Neural cell (in vitro differentiated cells): ENCODE data around the gene RANBP10. TPM values are rescaled to one million over a fixed set of nuclear protein-coding genes. Genes with fewer than 3 reads are reported as not detected.

Experiments used
- H2AFZ ChIP-seq: fragments of 200-600, 300-800 bp; sonication (generic), shearing (Covaris generic); 2 replicates; pipeline ENCODE4 v1.6.0; 2014; ENCODE audit warnings: low read depth, mild to moderate bottlenecking, antibody characterized with exemption, low read length, moderate library complexity
- H3F3A ChIP-seq: fragments of 200-600 bp; shearing (Covaris generic); 2 replicates; pipeline ENCODE4 v1.6.1; 2016; ENCODE audit warnings: mild to moderate bottlenecking, moderate library complexity, mixed read lengths, antibody characterized with exemption, low read length; ENCODE audit not compliant: insufficient read depth, poor library complexity, severe bottlenecking
- H3K27ac ChIP-seq: fragments of 200-600, 300-800 bp; sonication (generic), shearing (Covaris generic); 2 replicates; pipeline ENCODE4 v1.5.1; 2014; ENCODE audit warnings: mild to moderate bottlenecking, low read length, moderate library complexity
- H3K27me3 ChIP-seq: fragments of 300-800, 200-600 bp; sonication (generic), shearing (Covaris generic); 2 replicates; pipeline ENCODE4 v1.6.0; 2014; ENCODE audit warnings: mild to moderate bottlenecking, low read depth, low read length, moderate library complexity; ENCODE audit not compliant: insufficient read depth
- H3K36me3 ChIP-seq: fragments of 300-800, 200-600 bp; sonication (generic), shearing (Covaris generic); 2 replicates; pipeline ENCODE4 v1.5.1; 2014; ENCODE audit warnings: mild to moderate bottlenecking, antibody characterized with exemption, low read length, moderate library complexity; ENCODE audit not compliant: insufficient read depth
- H3K4me2 ChIP-seq: fragments of 300-800, 200-600 bp; sonication (generic), shearing (Covaris generic); 2 replicates; pipeline ENCODE4 v1.6.0; 2014; ENCODE audit warnings: mild to moderate bottlenecking, low read length
- H3K4me3 ChIP-seq: fragments of 300-800, 200-600 bp; sonication (generic), shearing (Covaris generic); 2 replicates; pipeline ENCODE4 v1.5.1; 2014; ENCODE audit warnings: mild to moderate bottlenecking, low read length, moderate library complexity
- H3K79me2 ChIP-seq: fragments of 200-600 bp; shearing (Covaris generic); replicated peaks from 2 replicates; pipeline ENCODE4 v1.6.0; 2014; ENCODE audit warnings: mild to moderate bottlenecking, low read length, moderate library complexity; ENCODE audit not compliant: insufficient read depth
- H3K9ac ChIP-seq: fragments of 300-800, 200-600 bp; sonication (generic), shearing (Covaris generic); 2 replicates; pipeline ENCODE4 v1.6.1; 2016; ENCODE audit warnings: mild to moderate bottlenecking, low read length, mixed read lengths
- H3K9me2 ChIP-seq: fragments of 200-600 bp; shearing (Covaris generic); 2 replicates; pipeline ENCODE4 v1.6.1; 2016; ENCODE audit warnings: mild to moderate bottlenecking, low read length, mixed read lengths; ENCODE audit not compliant: insufficient read depth
- H3K9me3 ChIP-seq: fragments of 200-600, 300-800 bp; sonication (generic), shearing (Covaris generic); 2 replicates; pipeline ENCODE4 v1.6.1; 2016; ENCODE audit warnings: mild to moderate bottlenecking, mixed run types, low read length, moderate library complexity, mixed read lengths
- H4K20me1 ChIP-seq: fragments of 200-600 bp; shearing (Covaris generic); 2 replicates; pipeline ENCODE4 v1.6.1; 2016; ENCODE audit warnings: mild to moderate bottlenecking, mixed run types; ENCODE audit not compliant: insufficient read depth
- EP300 ChIP-seq: fragments of 450-650 bp; conservative IDR thresholded peaks from 2 replicates; pipeline ENCODE4 v1.6.1; 2014; ENCODE audit warnings: antibody characterized with exemption, mild to moderate bottlenecking, moderate library complexity; ENCODE audit not compliant: poor library complexity, severe bottlenecking
- EZH2 ChIP-seq: fragments of 200-600, 300-800 bp; shearing (Covaris generic), sonication (generic); IDR thresholded peaks from 2 replicates; pipeline ENCODE4 v1.6.1; 2014; ENCODE audit warnings: antibody characterized with exemption, low read length, borderline replicate concordance, mild to moderate bottlenecking; ENCODE audit not compliant: insufficient read depth, poor library complexity, severe bottlenecking
- MXI1 ChIP-seq: fragments of 450-650 bp; conservative IDR thresholded peaks from 2 replicates; pipeline ENCODE4 v1.6.1; 2014; ENCODE audit warnings: antibody characterized with exemption, mild to moderate bottlenecking; ENCODE audit not compliant: poor library complexity, severe bottlenecking
- POLR2AphosphoS5 ChIP-seq: IDR thresholded peaks from 2 replicates; pipeline ENCODE4 v1.6.1; 2012
- RAD21 ChIP-seq: fragments of 450-650 bp; conservative IDR thresholded peaks from 2 replicates; pipeline ENCODE4 v1.6.1; 2014; ENCODE audit warnings: antibody characterized with exemption, mild to moderate bottlenecking, moderate library complexity
- SMC3 ChIP-seq: fragments of 450-650 bp; conservative IDR thresholded peaks from 2 replicates; pipeline ENCODE4 v1.6.1; 2014; ENCODE audit warnings: antibody characterized with exemption, mild to moderate bottlenecking, moderate library complexity; ENCODE audit not compliant: poor library complexity
- TAF1 ChIP-seq: IDR thresholded peaks from 2 replicates; pipeline ENCODE4 v1.6.1; 2012; ENCODE audit warnings: low read depth
- polyA plus RNA-seq: library from polyadenylated mRNA; depleted of rRNA; stranded (reverse); fragments of >200 nt; gene quantifications from 2 replicates; pipeline ENCODE4 v1.2.3, GENCODE V29; 2014
- TF ChIP-seq, protein P1 (sequence below): fragments of 450-650 bp; IDR thresholded peaks from 2 replicates; pipeline ENCODE4 v1.5.1; 2014; ENCODE audit warnings: antibody characterized with exemption, mild to moderate bottlenecking, moderate library complexity; ENCODE audit not compliant: poor library complexity, severe bottlenecking
- TF ChIP-seq, protein P2 (sequence below): IDR thresholded peaks from 2 replicates; pipeline ENCODE4 v1.6.1; 2012; ENCODE audit warnings: borderline replicate concordance

The RANBP10 gene
- polyA plus RNA-seq, 1 donor from 2014 or later: 10.9 TPM

DNA sequence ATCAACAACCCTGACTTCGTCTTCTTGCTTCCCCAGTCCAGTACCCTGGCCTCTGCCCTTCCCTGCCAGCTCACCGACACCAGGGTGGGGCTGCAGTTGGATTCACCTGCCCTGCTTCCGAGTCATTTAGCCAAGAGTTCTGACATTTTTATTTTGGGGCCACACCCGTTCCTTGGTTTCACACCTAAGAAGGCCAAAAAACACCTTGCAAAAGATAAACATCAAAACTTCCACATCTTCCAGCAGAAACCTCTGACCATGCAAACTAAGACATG, 45.5 kb downstream of the RANBP10 start:
- H3K4me2 ChIP-seq: no peak overlapping the region
- H3K36me3 ChIP-seq: no peaks in the 10 kb centered on the region
- peak overlapping the region; percentile 1 for H3K27ac ChIP-seq
- H3K27me3 ChIP-seq: no peaks in the 10 kb centered on the region
- no peaks in the 10 kb centered on the region for H4K20me1 ChIP-seq
- no peaks in the 10 kb centered on the region for H3F3A ChIP-seq
- TF ChIP-seq EP300: no peak
- TF ChIP-seq TAF1: no peak
- TF ChIP-seq, protein P1, sequence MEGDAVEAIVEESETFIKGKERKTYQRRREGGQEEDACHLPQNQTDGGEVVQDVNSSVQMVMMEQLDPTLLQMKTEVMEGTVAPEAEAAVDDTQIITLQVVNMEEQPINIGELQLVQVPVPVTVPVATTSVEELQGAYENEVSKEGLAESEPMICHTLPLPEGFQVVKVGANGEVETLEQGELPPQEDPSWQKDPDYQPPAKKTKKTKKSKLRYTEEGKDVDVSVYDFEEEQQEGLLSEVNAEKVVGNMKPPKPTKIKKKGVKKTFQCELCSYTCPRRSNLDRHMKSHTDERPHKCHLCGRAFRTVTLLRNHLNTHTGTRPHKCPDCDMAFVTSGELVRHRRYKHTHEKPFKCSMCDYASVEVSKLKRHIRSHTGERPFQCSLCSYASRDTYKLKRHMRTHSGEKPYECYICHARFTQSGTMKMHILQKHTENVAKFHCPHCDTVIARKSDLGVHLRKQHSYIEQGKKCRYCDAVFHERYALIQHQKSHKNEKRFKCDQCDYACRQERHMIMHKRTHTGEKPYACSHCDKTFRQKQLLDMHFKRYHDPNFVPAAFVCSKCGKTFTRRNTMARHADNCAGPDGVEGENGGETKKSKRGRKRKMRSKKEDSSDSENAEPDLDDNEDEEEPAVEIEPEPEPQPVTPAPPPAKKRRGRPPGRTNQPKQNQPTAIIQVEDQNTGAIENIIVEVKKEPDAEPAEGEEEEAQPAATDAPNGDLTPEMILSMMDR: no peak
- TF ChIP-seq MXI1: no peak
- no peak for TF ChIP-seq RAD21
- no peak for TF ChIP-seq SMC3
- TF ChIP-seq POLR2AphosphoS5: no peak
- no peak for TF ChIP-seq EZH2
- TF ChIP-seq, protein P2, sequence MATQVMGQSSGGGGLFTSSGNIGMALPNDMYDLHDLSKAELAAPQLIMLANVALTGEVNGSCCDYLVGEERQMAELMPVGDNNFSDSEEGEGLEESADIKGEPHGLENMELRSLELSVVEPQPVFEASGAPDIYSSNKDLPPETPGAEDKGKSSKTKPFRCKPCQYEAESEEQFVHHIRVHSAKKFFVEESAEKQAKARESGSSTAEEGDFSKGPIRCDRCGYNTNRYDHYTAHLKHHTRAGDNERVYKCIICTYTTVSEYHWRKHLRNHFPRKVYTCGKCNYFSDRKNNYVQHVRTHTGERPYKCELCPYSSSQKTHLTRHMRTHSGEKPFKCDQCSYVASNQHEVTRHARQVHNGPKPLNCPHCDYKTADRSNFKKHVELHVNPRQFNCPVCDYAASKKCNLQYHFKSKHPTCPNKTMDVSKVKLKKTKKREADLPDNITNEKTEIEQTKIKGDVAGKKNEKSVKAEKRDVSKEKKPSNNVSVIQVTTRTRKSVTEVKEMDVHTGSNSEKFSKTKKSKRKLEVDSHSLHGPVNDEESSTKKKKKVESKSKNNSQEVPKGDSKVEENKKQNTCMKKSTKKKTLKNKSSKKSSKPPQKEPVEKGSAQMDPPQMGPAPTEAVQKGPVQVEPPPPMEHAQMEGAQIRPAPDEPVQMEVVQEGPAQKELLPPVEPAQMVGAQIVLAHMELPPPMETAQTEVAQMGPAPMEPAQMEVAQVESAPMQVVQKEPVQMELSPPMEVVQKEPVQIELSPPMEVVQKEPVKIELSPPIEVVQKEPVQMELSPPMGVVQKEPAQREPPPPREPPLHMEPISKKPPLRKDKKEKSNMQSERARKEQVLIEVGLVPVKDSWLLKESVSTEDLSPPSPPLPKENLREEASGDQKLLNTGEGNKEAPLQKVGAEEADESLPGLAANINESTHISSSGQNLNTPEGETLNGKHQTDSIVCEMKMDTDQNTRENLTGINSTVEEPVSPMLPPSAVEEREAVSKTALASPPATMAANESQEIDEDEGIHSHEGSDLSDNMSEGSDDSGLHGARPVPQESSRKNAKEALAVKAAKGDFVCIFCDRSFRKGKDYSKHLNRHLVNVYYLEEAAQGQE: no peak
- no peaks in the 10 kb centered on the region for H3K9me2 ChIP-seq
- no peaks in the 10 kb centered on the region for H3K79me2 ChIP-seq
- H3K9ac ChIP-seq: no peak overlapping the region
- H3K4me3 ChIP-seq: no peak overlapping the region
- H3K9me3 ChIP-seq: no peaks in the 10 kb centered on the region
- no peak overlapping the region for H2AFZ ChIP-seq

DNA sequence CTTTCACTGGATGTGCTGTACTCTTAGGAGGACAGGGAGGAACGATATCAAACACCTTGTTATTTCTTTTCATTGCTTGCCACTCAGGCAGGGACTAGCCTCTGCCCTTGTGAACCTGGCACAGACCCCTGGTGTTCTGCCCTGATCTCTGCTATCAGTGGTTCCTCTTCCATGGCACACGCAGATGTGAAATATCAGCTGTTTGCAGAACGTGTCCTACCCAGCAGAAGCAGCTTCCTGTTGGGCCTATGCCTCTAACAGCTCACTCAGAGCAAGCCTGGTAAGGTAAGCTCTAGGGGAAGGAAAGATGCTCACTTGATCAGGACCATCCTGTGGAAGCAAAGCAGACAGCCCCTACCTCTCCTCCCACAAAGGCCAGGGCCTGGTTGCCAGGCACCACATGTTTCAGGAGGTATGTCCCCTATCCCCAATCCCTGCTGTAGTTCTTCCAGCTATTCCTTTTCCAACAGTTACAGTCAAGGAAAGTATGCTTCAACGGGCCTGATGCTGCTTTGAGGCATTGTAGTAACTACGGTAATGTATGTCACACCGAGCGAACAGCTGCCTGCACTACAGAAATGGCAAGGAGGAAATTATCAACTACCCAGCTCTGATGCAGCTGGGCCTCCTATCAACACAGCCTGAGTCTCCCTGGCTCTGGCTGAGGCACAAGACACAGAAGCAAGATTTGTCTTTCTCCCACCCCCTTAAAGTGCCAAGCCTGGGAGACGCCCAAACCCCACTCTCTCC, 46.0 kb downstream of the RANBP10 start:
- TF ChIP-seq EP300 (no peak), RAD21 (no peak), TAF1 (no peak), SMC3 (no peak), EZH2 (no peak), POLR2AphosphoS5 (no peak), MXI1 (no peak)
- TF ChIP-seq, protein P2: no peak
- TF ChIP-seq, protein P1: no peak
- no peaks in the 10 kb centered on the region for H3K27me3 ChIP-seq
- no peak overlapping the region for H3K4me3 ChIP-seq
- H3K36me3 ChIP-seq: no peaks in the 10 kb centered on the region
- no peaks in the 10 kb centered on the region for H4K20me1 ChIP-seq
- no peak overlapping the region for H3K4me2 ChIP-seq
- no peaks in the 10 kb centered on the region for H3K9me3 ChIP-seq
- H3K9me2 ChIP-seq: no peaks in the 10 kb centered on the region
- H3F3A ChIP-seq: no peaks in the 10 kb centered on the region
- no peak overlapping the region for H2AFZ ChIP-seq
- H3K9ac ChIP-seq: no peak overlapping the region
- no peaks in the 10 kb centered on the region for H3K79me2 ChIP-seq
- peak overlapping the region; percentile 1 for H3K27ac ChIP-seq
